SK-N-SH (cell line): ENCODE results near the gene JAG1. TPM values are rescaled to one million over a fixed set of nuclear protein-coding genes. Genes with fewer than 3 reads are reported as not detected.

Source experiments
- CTCF ChIA-PET: fragments of 300-600, 350-600 bp; formaldehyde crosslinking; extraction: SDS; loops from one replicate; lab custom pipeline; 2021; lab: Yijun Ruan, JAX
- POLR2A ChIA-PET: fragments of 350-600 bp; sonication (Branson Sonifier 250); formaldehyde crosslinking; extraction: SDS; loops from one replicate; lab custom pipeline; 2020; ENCODE audit warnings: antibody characterized with exemption, inconsistent platforms; lab: Yijun Ruan, JAX
- DNase-seq: peaks from one replicate; pipeline ENCODE4 v3.0.0; 2012
- H2AFZ ChIP-seq: fragments of 200-600 bp; sonication (generic); 2 replicates; pipeline ENCODE4 v1.8.1; 2016; ENCODE audit warnings: antibody characterized with exemption, mild to moderate bottlenecking, low read depth
- H3F3A ChIP-seq: fragments of 200-600 bp; sonication (generic); replicated peaks from 2 replicates; pipeline ENCODE3; 2016; ENCODE audit warnings: antibody characterized with exemption, mild to moderate bottlenecking; ENCODE audit not compliant: insufficient read depth
- H3K27ac ChIP-seq, 2 experiments: fragments of 200-500 bp in 1 of 2; fragments of 200-600 bp in 1 of 2; sonication (Bioruptor generic) in 1 of 2; sonication (generic), shearing (Covaris generic) in 1 of 2; 2 replicates each; pipeline versions ENCODE4 v1.5.1 to v1.6.1; 2014 to 2016; ENCODE audit warnings: low read depth in 2 of 2, inconsistent platforms in 1 of 2, low read length in 1 of 2, mild to moderate bottlenecking in 1 of 2, mixed read lengths in 1 of 2
- H3K27me3 ChIP-seq: fragments of 200-600 bp; sonication (generic), shearing (Covaris generic); 2 replicates; pipeline ENCODE4 v1.6.1; 2016; ENCODE audit warnings: mixed run types; ENCODE audit not compliant: insufficient read depth
- H3K36me3 ChIP-seq, 2 experiments: fragments of 200-500 bp in 1 of 2; fragments of 200-600 bp in 1 of 2; sonication (Bioruptor generic) in 1 of 2; sonication (generic) in 1 of 2; replicated peaks in 1 of 2; 2 replicates each; pipeline versions ENCODE3 to v1.5.1; 2014 to 2016; ENCODE audit warnings: low read length in 1 of 2, mild to moderate bottlenecking in 1 of 2; ENCODE audit not compliant: insufficient read depth in 2 of 2, control insufficient read depth in 1 of 2
- H3K4me1 ChIP-seq, 2 experiments: fragments of 200-500 bp in 1 of 2; fragments of 200-600 bp in 1 of 2; sonication (Bioruptor generic) in 1 of 2; sonication (generic), shearing (Covaris generic) in 1 of 2; 2 replicates each; pipeline versions ENCODE4 v1.5.1 to v1.6.1; 2014 to 2016; ENCODE audit warnings: low read depth in 1 of 2, low read length in 1 of 2, mixed run types in 1 of 2; ENCODE audit not compliant: insufficient read depth in 2 of 2, control insufficient read depth in 1 of 2
- H3K4me2 ChIP-seq: fragments of 200-600 bp; sonication (generic), shearing (Covaris generic); 2 replicates; pipeline ENCODE4 v1.6.1; 2017; ENCODE audit warnings: mixed run types
- H3K4me3 ChIP-seq, 2 experiments: fragments of 200-500 bp in 1 of 2; fragments of 200-600 bp in 1 of 2; sonication (Bioruptor generic) in 1 of 2; sonication (generic), shearing (Covaris generic) in 1 of 2; 2 replicates each; pipeline versions ENCODE4 v1.5.1 to v1.8.1; 2014 to 2016; ENCODE audit warnings: low read depth in 2 of 2, inconsistent platforms in 1 of 2, low read length in 1 of 2, mild to moderate bottlenecking in 1 of 2, mixed read lengths in 1 of 2, moderate library complexity in 1 of 2
- H3K79me2 ChIP-seq: fragments of 200-600 bp; sonication (generic); 2 replicates; pipeline ENCODE4 v1.8.1; 2017; ENCODE audit warnings: mild to moderate bottlenecking; ENCODE audit not compliant: insufficient read depth
- H3K9ac ChIP-seq: fragments of 200-600 bp; sonication (generic); 2 replicates; pipeline ENCODE4 v1.6.1; 2017; ENCODE audit warnings: mixed run types
- H3K9me2 ChIP-seq: fragments of 200-600 bp; sonication (generic); 2 replicates; pipeline ENCODE4 v1.6.1; 2017; ENCODE audit warnings: mixed run types
- H3K9me3 ChIP-seq: fragments of 200-600 bp; sonication (generic); 2 replicates; pipeline ENCODE4 v1.6.1; 2017; ENCODE audit warnings: mixed run types, mild to moderate bottlenecking, moderate library complexity
- H4K20me1 ChIP-seq: fragments of 200-600 bp; sonication (generic); 2 replicates; pipeline ENCODE4 v1.6.1; 2017; ENCODE audit warnings: mild to moderate bottlenecking, mixed run types; ENCODE audit not compliant: insufficient read depth
- CHD2 ChIP-seq: fragments of 150-350 bp; IDR thresholded peaks from 2 replicates; pipeline ENCODE4 v1.6.1; 2018; ENCODE audit warnings: low read length; ENCODE audit not compliant: partially characterized antibody
- ELF1 ChIP-seq: IDR thresholded peaks from 2 replicates; pipeline ENCODE4 v1.4.0; 2012
- EZH2phosphoT487 ChIP-seq: fragments of 200-600 bp; sonication (generic); IDR thresholded peaks from 2 replicates; pipeline ENCODE4 v1.6.1; 2017; ENCODE audit warnings: low read depth, mixed run types, mild to moderate bottlenecking, antibody characterized with exemption, moderate library complexity, borderline replicate concordance
- FOSL2 ChIP-seq: IDR thresholded peaks from 2 replicates; pipeline ENCODE4 v1.4.0; 2012; ENCODE audit warnings: low read depth, mild to moderate bottlenecking, moderate library complexity, borderline replicate concordance
- IRF3 ChIP-seq: fragments of 150-350 bp; IDR thresholded peaks from 2 replicates; pipeline ENCODE4 v1.6.1; 2016; ENCODE audit warnings: mild to moderate bottlenecking, low read depth, low read length
- JUND ChIP-seq: IDR thresholded peaks from 2 replicates; pipeline ENCODE4 v1.4.0; 2012
- PBX3 ChIP-seq: IDR thresholded peaks from 2 replicates; pipeline ENCODE4; 2012
- RCOR1 ChIP-seq: fragments of 150-350 bp; IDR thresholded peaks from 2 replicates; pipeline ENCODE4 v1.6.1; 2017; ENCODE audit warnings: antibody characterized with exemption, low read length
- REST ChIP-seq: IDR thresholded peaks from 2 replicates; pipeline ENCODE4 v1.6.1; 2012; ENCODE audit warnings: mild to moderate bottlenecking, low read depth, low read length, moderate library complexity
- RFX5 ChIP-seq: IDR thresholded peaks from 2 replicates; pipeline ENCODE4 v1.6.1; 2012; ENCODE audit warnings: mild to moderate bottlenecking, improper control_type of control experiment, low read length
- TAF1 ChIP-seq: IDR thresholded peaks from 2 replicates; pipeline ENCODE4 v1.6.1; 2012; ENCODE audit warnings: low read depth, mild to moderate bottlenecking, low read length, moderate library complexity, borderline replicate concordance
- TEAD4 ChIP-seq: IDR thresholded peaks from 2 replicates; pipeline ENCODE4 v1.4.0; 2012; ENCODE audit warnings: mild to moderate bottlenecking, borderline replicate concordance; ENCODE audit not compliant: insufficient read depth
- USF1 ChIP-seq: IDR thresholded peaks from 2 replicates; pipeline ENCODE4 v1.4.0; 2012; ENCODE audit warnings: low read depth, borderline replicate concordance
- USF2 ChIP-seq: fragments of 150-350 bp; IDR thresholded peaks from 2 replicates; pipeline ENCODE4 v1.6.1; 2017; ENCODE audit warnings: antibody characterized with exemption, low read length, low read depth, borderline replicate concordance
- WGBS: methylation state at CpG from one replicate; pipeline ENCODE4 v1.1.6; 2017; ENCODE audit warnings: low lambda C conversion rate; 5-methylcytosine and 5-hydroxymethylcytosine counted together
- polyA plus RNA-seq, 3 experiments: library from polyadenylated mRNA; depleted of rRNA; stranded (reverse); fragments of >200 nt; gene quantifications; 2 replicates each; pipeline ENCODE4 v1.2.3, GENCODE V29; 2012

Gene JAG1
- polyA plus RNA-seq, 1 of the 3 experiments (the other 2 are of a cell fraction) = 6.0 TPM

GRCh38 chr20:10625641-10626040 lies 48.2 kb downstream of the JAG1 start:
- H3K9me3 ChIP-seq = no peaks in the 10 kb centered on the region
- H4K20me1 ChIP-seq = no peaks in the 10 kb centered on the region
- no peak for DNase-seq
- no peak overlapping the region for H3K4me3 ChIP-seq
- H3K4me2 ChIP-seq = no peak overlapping the region
- no peaks in the 10 kb centered on the region for H3K79me2 ChIP-seq
- no peaks in the 10 kb centered on the region for H3K36me3 ChIP-seq
- no peak overlapping the region for H3K9ac ChIP-seq
- H3K27me3 ChIP-seq = no peaks in the 10 kb centered on the region
- ChIA-PET CTCF (no interaction called here), POLR2A (no interaction called here)
- 98% methylated on average over 2 of the region's 2 CpGs for WGBS
- H3K9me2 ChIP-seq = no peaks in the 10 kb centered on the region
- H3K27ac ChIP-seq = no peak overlapping the region
- H3F3A ChIP-seq = peaks cover 25% of the 10 kb centered on the region
- TF ChIP-seq FOSL2 = no peak
- no peak for TF ChIP-seq ELF1
- TF ChIP-seq USF1 = no peak
- no peak for TF ChIP-seq USF2
- no peak for TF ChIP-seq REST
- no peak for TF ChIP-seq JUND
- no peak for TF ChIP-seq PBX3
- no peak for TF ChIP-seq RCOR1
- no peak for TF ChIP-seq RFX5
- no peak for TF ChIP-seq EZH2phosphoT487
- no peak for TF ChIP-seq CHD2
- no peak for TF ChIP-seq TAF1
- no peak for TF ChIP-seq IRF3
- TF ChIP-seq TEAD4 = no peak
- no peak overlapping the region for H2AFZ ChIP-seq
- H3K4me1 ChIP-seq = peaks cover 7 to 8% of the 10 kb centered on the region in 2 experiments; a peak in 3 of 4 replicates
